Adrenal gland (tissue), 12 donors: ENCODE measurements around the gene SRXN1. TPM values are rescaled to one million over a fixed set of nuclear protein-coding genes. Genes with fewer than 3 reads are reported as not detected.
A peak's percentile ranks its signal among the peaks of the same experiment; 100 is the strongest.

Source experiments
- DNase-seq, 7 donors: peaks; one replicate each; pipeline ENCODE4 v3.0.0-alpha.2; 2019 to 2020
- H3K27ac ChIP-seq, 5 donors: fragments of 200-600 bp; sonication (generic) in 4 of 5; 1 replicate in 3 of 5; 2 replicates in 2 of 5; pipeline versions ENCODE4 v1.5.1 to v1.8.0; 2016 to 2020; ENCODE audit warnings: mild to moderate bottlenecking in 1 of 5
- H3K27me3 ChIP-seq: fragments of 200-600 bp; 2 replicates; pipeline ENCODE4 v1.8.0; 2021
- H3K36me3 ChIP-seq, 2 donors: fragments of 200-600 bp; replicated peaks in 1 of 2; 1 replicate in 1 of 2; 2 replicates in 1 of 2; pipeline versions ENCODE4 v1.5.1 to v1.8.0; 2018 to 2022
- H3K4me1 ChIP-seq, 2 donors: fragments of 200-600 bp; replicated peaks in 1 of 2; 1 replicate in 1 of 2; 2 replicates in 1 of 2; pipeline versions ENCODE4 v1.5.1 to v1.8.0; 2018 to 2021
- H3K4me3 ChIP-seq, 4 donors: fragments of 200-600 bp; sonication (generic) in 3 of 4; one replicate each; pipeline ENCODE4 v1.5.1; 2016 to 2018
- H3K9me3 ChIP-seq, 3 donors: fragments of 200-600 bp; sonication (generic) in 1 of 3; replicated peaks in 1 of 3; 1 replicate in 2 of 3; 2 replicates in 1 of 3; pipeline versions ENCODE4 v1.5.1 to v1.8.0; 2016 to 2021
- CTCF ChIP-seq, 6 experiments: fragments of 450-650 bp in 4 of 6; fragments of 200-600 bp in 2 of 6; sonication (generic) in 1 of 6; IDR thresholded peaks; 1 replicate in 5 of 6; 2 replicates in 1 of 6; pipeline versions ENCODE4 v1.5.1 to v1.8.0; 2016 to 2021; ENCODE audit warnings: antibody characterized with exemption in 6 of 6, mild to moderate bottlenecking in 2 of 6, moderate library complexity in 1 of 6
- POLR2A ChIP-seq, 2 donors: fragments of 450-650 bp; IDR thresholded peaks; one replicate each; pipeline ENCODE4 v1.6.1; 2017; ENCODE audit warnings: antibody characterized with exemption in 2 of 2, mild to moderate bottlenecking in 2 of 2, moderate library complexity in 1 of 2
- WGBS, 4 donors: extraction: QIAGEN DNeasy Blood & Tissue Kit in 2 of 4; methylation state at CpG; one replicate each; pipeline versions ENCODE4 v1.1.5 to v1.1.7; 2013 to 2017; 5-methylcytosine and 5-hydroxymethylcytosine counted together
- intact Hi-C, 2 donors: fragments of 100-400 bp; cut with DNase I; formaldehyde crosslinking; loops; one replicate each; pipeline versions ENCODE4 v1.14.1 to v1.15.0; 2022 to 2023
- polyA plus RNA-seq, 3 donors: library from polyadenylated mRNA; stranded (reverse); fragments of 200-250 nt in 2 of 3; fragments of 350-450 nt in 1 of 3; fragmentation: Illumina TruSeq in 1 of 3; extraction: RNeasy Lipid Tissue Mini Kit (QIAGEN cat#74804) in 1 of 3; gene quantifications; one replicate each; pipeline ENCODE4 v1.2.3, GENCODE V29; 2013 to 2014
- total RNA-seq, 9 donors: library from RNA; depleted of rRNA in 4 of 9; stranded (reverse); fragments of >200 nt in 4 of 9; fragments of 120-200 nt in 1 of 9; fragmentation: NEBNext Ultra II Directional in 1 of 9; extraction: Animal tissue kit (Norgen Biotek cat#: 25700) in 1 of 9; gene quantifications; one replicate each; pipeline versions ENCODE4 v1.1.0 to v1.2.4, GENCODE V29; 2013 to 2023
- donor health status: healthy with polysubstance abuse.
- donor health status: Bipolar disorder and iron deficiency.
- donor health status: DM: yes; HTN: yes; CAD: no.
- donor health status: DM: no; HTN: no; CAD: no.
- donor health status: DM: no; HTN: no; CAD: no.
- donor health status: DM: yes; HTN: yes; CAD: no.

Gene SRXN1
- total and polyA plus RNA-seq, 12 donors = 19.1 to 203 (median 67.6) TPM

- H3K27me3 ChIP-seq = peaks cover 22% of the 10 kb centered on the region
- WGBS, 4 donors = 68 to 78% (median 75%) methylated on average over 4 of the region's 4 CpGs
- TF ChIP-seq POLR2A (IDR thresholded peaks at IDR 0.05) = no peak
- TF ChIP-seq CTCF (IDR thresholded peaks at IDR 0.05) = no peak
Observed at GRCh38 chr20:615514-615913, 37.5 kb downstream of the SRXN1 start.

GRCh38 chr20:611843-612185 is 41.2 kb downstream of the SRXN1 start:
- TF ChIP-seq CTCF (IDR thresholded peaks at IDR 0.05) (no peak), POLR2A (IDR thresholded peaks at IDR 0.05) (no peak)
- no peaks in the 10 kb centered on the region for H3K4me1 ChIP-seq
- H3K27ac ChIP-seq = peak overlapping the region in 1 of 5 donors; percentile 25
- no peaks in the 10 kb centered on the region for H3K9me3 ChIP-seq
- H3K4me3 ChIP-seq = no peak overlapping the region
- intact Hi-C loops = no loop called here
- peak in 3 of 7 donors; percentile 13 to 53 (median 32) for DNase-seq
- H3K27me3 ChIP-seq = peaks cover 41% of the 10 kb centered on the region
- WGBS, 4 donors = 24 to 50% (median 31%) methylated on average over 5 to 8 of the region's 8 CpGs
- H3K36me3 ChIP-seq = no peaks in the 10 kb centered on the region

More at GRCh38 chr20:615514-615913, 37.5 kb downstream of the SRXN1 start:
- no peaks in the 10 kb centered on the region for H3K4me1 ChIP-seq
- no peaks in the 10 kb centered on the region for H3K9me3 ChIP-seq
- no peak for DNase-seq
- H3K27ac ChIP-seq = no peak overlapping the region
- intact Hi-C loops = no loop called here
- no peaks in the 10 kb centered on the region for H3K36me3 ChIP-seq
- H3K4me3 ChIP-seq = no peak overlapping the region

GRCh38 chr20:611047-611842 is 41.8 kb downstream of the SRXN1 start:
- TF ChIP-seq POLR2A (IDR thresholded peaks at IDR 0.05) = no peak
- no peak for TF ChIP-seq CTCF (IDR thresholded peaks at IDR 0.05)
- Histone ChIP-seq H3K4me3 (no peak overlapping the region), H3K27ac (peak overlapping the region in 1 of 5 donors; percentile 25), H3K4me1 (no peaks in the 10 kb centered on the region), H3K9me3 (no peaks in the 10 kb centered on the region), H3K36me3 (no peaks in the 10 kb centered on the region), H3K27me3 (peaks cover 36% of the 10 kb centered on the region)
- intact Hi-C loops = no loop called here
- DNase-seq = no peak
- WGBS, 4 donors = 29 to 38% (median 35%) methylated on average over 17 to 24 of the region's 24 CpGs

- Histone ChIP-seq H3K27ac (no peak within 1 kb of the TSS), H3K4me3 (peak within 1 kb of the TSS in 1 of 4 donors; percentile 34), H3K36me3 (no peaks in the 10 kb centered on the region), H3K9me3 (no peaks in the 10 kb centered on the region), H3K27me3 (peaks cover 35% of the 10 kb centered on the region), H3K4me1 (no peaks in the 10 kb centered on the region)
- peak in 1 of 7 donors; percentile 21 for DNase-seq
- intact Hi-C loops = no loop called here
- WGBS, 4 donors = 6 to 31% (median 16%) methylated on average over 12 to 84 of the region's 84 CpGs
- TF ChIP-seq POLR2A (IDR thresholded peaks at IDR 0.05) (no peak), CTCF (IDR thresholded peaks at IDR 0.05) (no peak)
Observed at GRCh38 chr20:610130-611046, 42.6 kb downstream of the SRXN1 start, which contains the start of gene TCF15. TSS of gene TCF15 (minus strand) at chr20:610309. CDS start at chr20:610237, 72 bp downstream.
